Measurements from ENCODE around the gene SPATA9. TPM values are rescaled to one million over a fixed set of nuclear protein-coding genes. Genes with fewer than 3 reads are reported as not detected.

Gene SPATA9
- total RNA-seq, 1 experiment from 2014 or later, result not detected

- Histone ChIP-seq H3K4me1 (ENCODE audit: insufficient read depth, low read length) (no peaks in the 10 kb centered on the region), H3K27me3 (ENCODE audit: insufficient read depth, low read length) (peaks cover 2% of the 10 kb centered on the region; the same call in 1 of the 2 replicates), H3T11ph (ENCODE audit: low read length) (no peak overlapping the region), H3K4ac (ENCODE audit: low read depth, low read length) (no peak overlapping the region), H2AK5ac (ENCODE audit: insufficient read length, low read length) (no peak overlapping the region), H2BK5ac (ENCODE audit: insufficient read length, low read length) (no peak overlapping the region), H2BK20ac (ENCODE audit: low read depth, low read length, poor library complexity, severe bottlenecking) (no peak overlapping the region), H3K18ac (ENCODE audit: insufficient read length, low read depth, low read length) (no peak overlapping the region), H3K79me2 (ENCODE audit: insufficient read depth, low read length) (no peaks in the 10 kb centered on the region), H3K14ac (ENCODE audit: insufficient read depth, low read length) (no peak overlapping the region), H3K4me2 (ENCODE audit: insufficient read depth, insufficient read length, low read length) (no peak overlapping the region), H3K56ac (ENCODE audit: insufficient read length, low read depth, low read length) (no peak overlapping the region), H4K20me1 (ENCODE audit: control insufficient read depth, insufficient read depth, insufficient read length) (no peaks in the 10 kb centered on the region), H4K5ac (ENCODE audit: insufficient read length, low read depth, low read length) (no peak overlapping the region), H3K23me2 (ENCODE audit: insufficient read length, low read depth, low read length, poor library complexity, severe bottlenecking) (no peaks in the 10 kb centered on the region), H2BK120ac (ENCODE audit: low read depth, low read length, poor library complexity, severe bottlenecking) (no peak overlapping the region), H3K9me3 (ENCODE audit: control insufficient read depth, low read depth, low read length) (no peaks in the 10 kb centered on the region), H3K27ac (ENCODE audit: insufficient read length, low read depth, low read length) (no peak overlapping the region), H3K79me1 (ENCODE audit: insufficient read depth, low read depth, low read length, poor library complexity, severe bottlenecking) (no peaks in the 10 kb centered on the region), H3K23ac (ENCODE audit: insufficient read length, low read depth, low read length) (no peak overlapping the region), H4K8ac (replicated peaks; ENCODE audit: insufficient read length, low read depth, low read length) (no peak overlapping the region), H4K91ac (ENCODE audit: insufficient read length, low read depth, low read length) (no peak overlapping the region), H2AFZ (ENCODE audit: low read length) (no peak overlapping the region), H2BK15ac (ENCODE audit: low read depth, low read length) (no peak overlapping the region), H3K9ac (ENCODE audit: extremely low read depth, insufficient read length, low read length) (no peak overlapping the region), H2BK12ac (ENCODE audit: insufficient read length, low read depth, low read length) (no peak overlapping the region)
- peaks cover 0 to 2% of the 10 kb centered on the region in 2 experiments; a peak in 1 of 4 replicates for H3K4me1 Mint-ChIP-seq
- WGBS (ENCODE audit: extremely low coverage, insufficient read length, low lambda C conversion rate), result no CpG with 5 or more reads among the region's 1 CpG
- H3K9me3 Mint-ChIP-seq, result no peaks in the 10 kb centered on the region
- H3K27me3 Mint-ChIP-seq (ENCODE audit: low read depth), result peaks cover 14% of the 10 kb centered on the region
- no peak for TF ChIP-seq CTCF (conservative IDR thresholded peaks at IDR 0.05)
- no peak overlapping the region for H3K4me3 Mint-ChIP-seq
- DNase-seq, result no peak
- H3K36me3 Mint-ChIP-seq (ENCODE audit: insufficient read depth in 1 of 3, low read depth in 3 of 3), result no peaks in the 10 kb centered on the region; a peak in 1 of 7 replicates
- H3K27ac Mint-ChIP-seq, result no peak overlapping the region
Observed at GRCh38 chr5:95704150-95704549, 21.4 kb upstream of the SPATA9 start.

Measured in H9 (cell line).